SU-DHL-6 (cell line): ENCODE results near the gene SCYGR8.

Experiments
- H2AFZ ChIP-seq: fragments of 200-600 bp; sonication (generic); 2 replicates; pipeline ENCODE4 v1.6.1; 2014; ENCODE audit warnings: low read depth, mild to moderate bottlenecking, moderate library complexity, mixed read lengths, antibody characterized with exemption, low read length; ENCODE audit not compliant: severe bottlenecking
- H3F3A ChIP-seq: fragments of 200-600 bp; shearing (Covaris generic); 2 replicates; pipeline ENCODE4 v1.6.0; 2016; ENCODE audit warnings: antibody characterized with exemption, mild to moderate bottlenecking; ENCODE audit not compliant: insufficient read depth
- H3K27ac ChIP-seq: fragments of 200-600 bp; sonication (generic); 2 replicates; pipeline ENCODE4 v1.5.1; 2016; ENCODE audit warnings: low read depth, mild to moderate bottlenecking, low read length, moderate library complexity, mixed read lengths
- H3K27me3 ChIP-seq: fragments of 200-600 bp; sonication (generic), shearing (Covaris generic); 2 replicates; pipeline ENCODE4 v1.6.0; 2014; ENCODE audit warnings: mild to moderate bottlenecking, low read length
- H3K36me3 ChIP-seq: fragments of 200-600 bp; sonication (generic); 2 replicates; pipeline ENCODE4 v1.6.1; 2014; ENCODE audit warnings: mild to moderate bottlenecking, low read length, mixed read lengths
- H3K4me2 ChIP-seq: fragments of 300-600, 200-600 bp; shearing (Covaris generic), sonication (generic); 2 replicates; pipeline ENCODE4 v1.6.0; 2014; ENCODE audit warnings: low read length, low read depth, mild to moderate bottlenecking; ENCODE audit not compliant: poor library complexity, severe bottlenecking
- H3K4me3 ChIP-seq: fragments of 200-600 bp; sonication (generic); 2 replicates; pipeline ENCODE4 v1.5.1; 2014; ENCODE audit warnings: antibody characterized with exemption, low read length, mild to moderate bottlenecking, mixed read lengths; ENCODE audit not compliant: insufficient read depth, poor library complexity, severe bottlenecking
- H3K79me2 ChIP-seq: fragments of 200-600 bp; sonication (generic); 2 replicates; pipeline ENCODE4 v1.6.1; 2014; ENCODE audit warnings: mild to moderate bottlenecking, low read length, moderate library complexity; ENCODE audit not compliant: insufficient read depth
- H3K9ac ChIP-seq: fragments of 200-600 bp; sonication (generic); 2 replicates; pipeline ENCODE4 v1.7.0; 2014; ENCODE audit warnings: mild to moderate bottlenecking, low read length
- H3K9me2 ChIP-seq: fragments of 200-600 bp; sonication (generic); replicated peaks from 2 replicates; pipeline ENCODE4 v1.6.1; 2014; ENCODE audit warnings: low read length; ENCODE audit not compliant: insufficient read depth
- H3K9me3 ChIP-seq: fragments of 200-600 bp; sonication (generic); 2 replicates; pipeline ENCODE4 v1.6.1; 2014; ENCODE audit warnings: low read length, mixed read lengths; ENCODE audit not compliant: insufficient read depth
- H4K20me1 ChIP-seq: fragments of 200-600 bp; sonication (generic); 2 replicates; pipeline ENCODE4 v1.6.1; 2014; ENCODE audit warnings: low read depth, mild to moderate bottlenecking, antibody characterized with exemption, low read length, moderate library complexity, mixed read lengths
- EZH2phosphoT487 ChIP-seq: fragments of 200-600 bp; sonication (generic), shearing (Covaris generic); conservative IDR thresholded peaks from 2 replicates; pipeline ENCODE4 v1.6.1; 2018; ENCODE audit warnings: mild to moderate bottlenecking, antibody characterized with exemption, low read length, moderate library complexity, mixed read lengths
- TF ChIP-seq, protein P1 (sequence below): fragments of 200-600 bp; sonication (generic); IDR thresholded peaks from one replicate; pipeline ENCODE4 v1.5.1; 2017; ENCODE audit warnings: antibody characterized with exemption, mild to moderate bottlenecking, low read length, moderate library complexity; ENCODE audit not compliant: insufficient read depth, poor library complexity, severe bottlenecking

Gene SCYGR8, protein sequence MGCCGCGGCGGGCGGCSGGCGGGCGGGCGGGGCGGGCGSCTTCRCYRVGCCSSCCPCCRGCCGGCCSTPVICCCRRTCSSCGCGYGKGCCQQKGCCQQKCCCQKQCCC

DNA sequence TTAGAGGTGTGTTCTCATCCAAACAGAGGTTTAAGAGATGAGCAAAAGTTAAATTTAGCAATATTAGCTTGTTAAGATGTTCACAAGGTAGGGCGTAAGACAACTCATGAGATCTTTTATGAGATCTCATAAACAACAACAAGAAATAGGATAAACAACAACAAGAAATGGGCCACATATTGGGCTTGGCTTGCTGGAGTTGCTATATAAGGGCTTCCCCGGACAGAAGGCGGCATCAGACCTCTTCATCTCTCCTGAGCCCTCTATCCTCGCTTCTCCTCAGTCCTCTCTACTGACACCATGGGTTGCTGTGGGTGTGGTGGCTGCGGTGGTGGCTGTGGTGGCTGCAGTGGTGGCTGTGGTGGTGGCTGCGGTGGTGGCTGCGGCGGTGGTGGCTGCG is at the start of gene SCYGR8:
SCYGR8 (plus strand) TSS at position 301 of the 400 bp plus-strand sequence; CDS start at position 301, 0 bp downstream.
- Histone ChIP-seq H3K27ac (no peak within 1 kb of the TSS), H3K4me2 (no peak within 1 kb of the TSS), H3K27me3 (no peaks in the 10 kb centered on the region), H3K9ac (no peak within 1 kb of the TSS), H3K9me2 (no peaks in the 10 kb centered on the region), H4K20me1 (no peaks in the 10 kb centered on the region), H3K9me3 (no peaks in the 10 kb centered on the region), H3K36me3 (no peaks in the 10 kb centered on the region), H3F3A (no peaks in the 10 kb centered on the region), H3K4me3 (no peak within 1 kb of the TSS), H2AFZ (no peak within 1 kb of the TSS), H3K79me2 (no peaks in the 10 kb centered on the region)
- no peak for TF ChIP-seq EZH2phosphoT487
- TF ChIP-seq, protein P1, sequence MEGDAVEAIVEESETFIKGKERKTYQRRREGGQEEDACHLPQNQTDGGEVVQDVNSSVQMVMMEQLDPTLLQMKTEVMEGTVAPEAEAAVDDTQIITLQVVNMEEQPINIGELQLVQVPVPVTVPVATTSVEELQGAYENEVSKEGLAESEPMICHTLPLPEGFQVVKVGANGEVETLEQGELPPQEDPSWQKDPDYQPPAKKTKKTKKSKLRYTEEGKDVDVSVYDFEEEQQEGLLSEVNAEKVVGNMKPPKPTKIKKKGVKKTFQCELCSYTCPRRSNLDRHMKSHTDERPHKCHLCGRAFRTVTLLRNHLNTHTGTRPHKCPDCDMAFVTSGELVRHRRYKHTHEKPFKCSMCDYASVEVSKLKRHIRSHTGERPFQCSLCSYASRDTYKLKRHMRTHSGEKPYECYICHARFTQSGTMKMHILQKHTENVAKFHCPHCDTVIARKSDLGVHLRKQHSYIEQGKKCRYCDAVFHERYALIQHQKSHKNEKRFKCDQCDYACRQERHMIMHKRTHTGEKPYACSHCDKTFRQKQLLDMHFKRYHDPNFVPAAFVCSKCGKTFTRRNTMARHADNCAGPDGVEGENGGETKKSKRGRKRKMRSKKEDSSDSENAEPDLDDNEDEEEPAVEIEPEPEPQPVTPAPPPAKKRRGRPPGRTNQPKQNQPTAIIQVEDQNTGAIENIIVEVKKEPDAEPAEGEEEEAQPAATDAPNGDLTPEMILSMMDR, result no peak

DNA sequence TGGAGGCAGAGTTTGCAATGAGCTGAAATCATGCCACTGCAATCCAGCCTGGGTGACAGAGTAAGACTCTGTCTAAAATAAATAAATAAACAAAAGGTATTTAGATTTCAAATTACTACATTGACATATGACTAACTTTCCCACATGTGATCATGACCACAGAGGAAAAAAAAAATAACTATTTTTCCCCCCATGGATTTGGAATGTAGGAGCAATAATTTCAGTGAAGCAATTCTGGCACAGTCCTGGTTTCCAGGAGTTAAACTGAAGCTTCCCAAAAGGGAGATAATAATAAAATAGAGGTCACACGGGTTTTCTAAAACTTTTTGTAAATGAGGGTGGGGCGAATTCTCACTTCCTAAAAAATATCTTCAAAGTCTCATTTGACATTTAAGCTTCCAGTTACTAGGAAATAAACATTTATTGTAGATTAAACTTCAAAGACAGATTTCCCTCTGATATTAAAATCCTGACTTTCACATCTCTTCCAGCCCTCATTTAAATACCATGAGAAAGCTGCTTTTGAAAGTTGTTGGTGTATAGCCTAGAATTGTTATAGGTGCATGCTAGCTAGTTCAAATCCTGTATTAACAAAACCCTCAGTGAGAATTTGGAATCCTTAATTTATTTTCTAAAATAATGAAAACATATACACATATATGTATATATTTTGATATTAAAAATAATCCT is 48.6 kb upstream of the SCYGR8 start:
- H3K27me3 ChIP-seq, result no peaks in the 10 kb centered on the region; the same call in 1 of the 2 replicates
- H3K36me3 ChIP-seq, result no peaks in the 10 kb centered on the region
- H2AFZ ChIP-seq, result no peak overlapping the region
- H3K9me3 ChIP-seq, result no peaks in the 10 kb centered on the region
- H3F3A ChIP-seq, result no peaks in the 10 kb centered on the region
- no peak overlapping the region for H3K4me3 ChIP-seq
- H3K9ac ChIP-seq, result no peak overlapping the region
- no peaks in the 10 kb centered on the region for H3K79me2 ChIP-seq
- no peak overlapping the region for H3K27ac ChIP-seq
- H3K9me2 ChIP-seq, result no peaks in the 10 kb centered on the region
- no peak for TF ChIP-seq EZH2phosphoT487
- TF ChIP-seq, protein P1, result no peak
- H3K4me2 ChIP-seq, result no peak overlapping the region
- no peaks in the 10 kb centered on the region for H4K20me1 ChIP-seq

DNA sequence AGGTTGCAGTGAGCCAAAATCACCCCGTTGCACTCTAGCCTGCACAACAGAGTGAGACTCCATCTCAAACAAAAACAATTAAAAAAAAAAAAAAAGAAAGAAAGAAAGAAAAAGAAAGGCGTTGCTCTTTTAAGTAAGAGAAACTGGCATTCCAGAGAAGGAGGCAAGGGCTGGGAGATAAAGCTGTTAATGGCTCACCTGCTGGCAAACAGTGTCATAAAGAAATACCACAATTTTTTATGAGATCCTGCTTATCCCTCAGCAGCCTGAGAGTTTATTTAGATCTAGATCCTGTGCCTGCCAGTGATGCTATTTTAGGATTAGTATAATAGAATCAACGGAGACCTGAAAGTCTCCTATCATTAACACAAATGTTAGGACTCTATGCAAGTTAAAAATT is 44.1 kb upstream of the SCYGR8 start:
- Histone ChIP-seq H3K79me2 (no peaks in the 10 kb centered on the region), H3K36me3 (no peaks in the 10 kb centered on the region), H3K27ac (no peak overlapping the region), H3K9me3 (no peaks in the 10 kb centered on the region), H2AFZ (no peak overlapping the region), H3F3A (no peaks in the 10 kb centered on the region), H3K9ac (no peak overlapping the region), H3K4me3 (no peak overlapping the region), H4K20me1 (no peaks in the 10 kb centered on the region), H3K9me2 (no peaks in the 10 kb centered on the region), H3K27me3 (no peaks in the 10 kb centered on the region), H3K4me2 (no peak overlapping the region)
- no peak for TF ChIP-seq EZH2phosphoT487
- TF ChIP-seq, protein P1, result no peak
